ENCODE measurements around the gene NOL11. TPM values are rescaled to one million over a fixed set of nuclear protein-coding genes. Genes with fewer than 3 reads are reported as not detected.
A peak's percentile ranks its signal among the peaks of the same experiment; 100 is the strongest.

NOL11 gene
- total and polyA plus RNA-seq, 12 donors: 18.3 to 67.8 (median 33.1) TPM

DNA sequence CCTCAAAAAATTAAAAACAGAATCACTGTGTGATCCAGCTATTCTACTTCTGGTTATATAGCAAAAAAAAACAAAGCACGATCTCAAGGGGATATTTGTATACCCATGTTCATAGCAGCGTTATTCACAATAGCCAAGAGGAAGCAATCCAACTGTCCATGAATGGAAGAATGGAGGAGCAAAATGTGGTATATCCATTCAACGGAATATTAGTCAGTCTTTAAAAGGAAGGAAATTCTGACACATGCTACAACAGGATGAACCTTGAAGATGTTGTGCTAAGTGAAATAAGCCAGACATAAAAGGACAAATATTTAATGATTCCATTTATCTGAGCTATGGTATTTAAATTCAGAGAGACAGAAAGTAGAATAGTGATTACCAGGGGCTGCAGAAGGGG, 4.6 kb upstream of the NOL11 start:
- Histone ChIP-seq H3K4me3 (no peak overlapping the region), H3K27ac (no peak overlapping the region), H3K9me3 (replicated peaks in 1 of 3) (no peaks in the 10 kb centered on the region), H3K27me3 (no peaks in the 10 kb centered on the region), H3K4me1 (replicated peaks in 1 of 2) (peaks cover 7% of the 10 kb centered on the region in 2 donors), H3K36me3 (replicated peaks in 1 of 2) (no peaks in the 10 kb centered on the region)
- intact Hi-C loops (cut with DNase I): no loop called here
- TF ChIP-seq, protein P1, sequence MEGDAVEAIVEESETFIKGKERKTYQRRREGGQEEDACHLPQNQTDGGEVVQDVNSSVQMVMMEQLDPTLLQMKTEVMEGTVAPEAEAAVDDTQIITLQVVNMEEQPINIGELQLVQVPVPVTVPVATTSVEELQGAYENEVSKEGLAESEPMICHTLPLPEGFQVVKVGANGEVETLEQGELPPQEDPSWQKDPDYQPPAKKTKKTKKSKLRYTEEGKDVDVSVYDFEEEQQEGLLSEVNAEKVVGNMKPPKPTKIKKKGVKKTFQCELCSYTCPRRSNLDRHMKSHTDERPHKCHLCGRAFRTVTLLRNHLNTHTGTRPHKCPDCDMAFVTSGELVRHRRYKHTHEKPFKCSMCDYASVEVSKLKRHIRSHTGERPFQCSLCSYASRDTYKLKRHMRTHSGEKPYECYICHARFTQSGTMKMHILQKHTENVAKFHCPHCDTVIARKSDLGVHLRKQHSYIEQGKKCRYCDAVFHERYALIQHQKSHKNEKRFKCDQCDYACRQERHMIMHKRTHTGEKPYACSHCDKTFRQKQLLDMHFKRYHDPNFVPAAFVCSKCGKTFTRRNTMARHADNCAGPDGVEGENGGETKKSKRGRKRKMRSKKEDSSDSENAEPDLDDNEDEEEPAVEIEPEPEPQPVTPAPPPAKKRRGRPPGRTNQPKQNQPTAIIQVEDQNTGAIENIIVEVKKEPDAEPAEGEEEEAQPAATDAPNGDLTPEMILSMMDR (IDR thresholded peaks at IDR 0.05): no peak
- no peak for DNase-seq
- 86 to 94% (median 92%) methylated on average over 3 of the region's 3 CpGs for WGBS, 4 donors

DNA sequence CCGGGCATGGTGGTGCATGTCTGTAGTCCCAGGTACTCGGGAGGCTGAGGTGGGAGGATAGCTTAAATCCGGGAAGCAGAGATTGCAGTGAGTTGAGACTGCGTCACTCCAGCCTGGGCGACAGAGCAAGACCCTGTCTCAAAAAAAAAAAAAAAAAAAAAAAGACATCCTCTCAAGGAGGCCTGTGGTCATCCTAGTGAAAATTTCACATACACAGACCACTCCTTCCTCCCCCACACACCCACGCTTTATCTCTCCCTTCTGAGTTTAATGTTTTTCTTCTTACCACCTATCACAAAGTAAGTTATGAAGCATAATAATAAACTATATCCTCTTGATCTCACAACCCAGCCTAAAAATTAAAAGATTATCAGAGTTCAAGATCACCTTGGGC, 1.3 kb upstream of the NOL11 start:
- TF ChIP-seq POLR2A (IDR thresholded peaks at IDR 0.05): no peak
- TF ChIP-seq, protein P1 (IDR thresholded peaks at IDR 0.05): no peak
- Histone ChIP-seq H3K9me3 (replicated peaks in 1 of 3) (no peaks in the 10 kb centered on the region), H3K27me3 (no peaks in the 10 kb centered on the region), H3K27ac (no peak overlapping the region), H3K4me1 (replicated peaks in 1 of 2) (peaks cover 15 to 24% of the 10 kb centered on the region in 2 donors), H3K4me3 (no peak overlapping the region), H3K36me3 (replicated peaks in 1 of 2) (peaks cover 0 to 11% of the 10 kb centered on the region in 2 donors)
- intact Hi-C loops (cut with DNase I): no loop called here
- WGBS, 4 donors: 84 to 90% (median 88%) methylated on average over 6 of the region's 6 CpGs
- DNase-seq: no peak

DNA sequence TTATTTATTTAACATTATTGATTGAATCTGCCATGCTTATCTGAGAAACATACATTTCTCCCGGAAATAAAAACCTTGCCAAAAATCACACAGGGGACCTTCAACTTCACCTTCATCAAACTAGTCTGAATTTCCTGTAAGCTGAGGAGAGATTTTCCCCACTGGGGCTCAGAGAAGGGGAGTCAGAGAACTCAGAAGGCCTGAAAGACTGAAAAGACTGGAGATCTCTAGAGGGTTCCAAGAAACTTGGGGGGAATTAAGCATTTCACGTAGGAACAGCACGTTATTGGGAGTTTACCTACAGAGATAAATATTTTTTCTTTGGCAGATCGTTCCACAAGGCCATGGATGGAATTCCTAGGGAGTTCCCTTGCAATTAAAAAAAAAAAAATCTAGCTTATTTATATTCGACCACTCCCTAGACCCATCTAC, 528 bp upstream of the NOL11 start:
- intact Hi-C loops (cut with DNase I): no loop called here
- no peaks in the 10 kb centered on the region for H3K27me3 ChIP-seq
- peak overlapping the region in 2 of 4 donors; percentile 53 to 80 for H3K4me3 ChIP-seq
- peak overlapping the region in 4 of 5 donors; percentile 7 to 92 (median 80) for H3K27ac ChIP-seq
- peaks cover 0 to 19% of the 10 kb centered on the region in 2 donors for H3K36me3 ChIP-seq (replicated peaks in 1 of 2)
- whole genome bisulfite sequencing, 4 donors: 0 to 2% (median 1%) methylated on average over 5 of the region's 5 CpGs
- H3K9me3 ChIP-seq (replicated peaks in 1 of 3): no peaks in the 10 kb centered on the region
- TF ChIP-seq POLR2A (IDR thresholded peaks at IDR 0.05): no peak
- TF ChIP-seq, protein P1 (IDR thresholded peaks at IDR 0.05): no peak
- DNase-seq: no peak
- H3K4me1 ChIP-seq (replicated peaks in 1 of 2): peaks cover 15 to 24% of the 10 kb centered on the region in 2 donors

DNA sequence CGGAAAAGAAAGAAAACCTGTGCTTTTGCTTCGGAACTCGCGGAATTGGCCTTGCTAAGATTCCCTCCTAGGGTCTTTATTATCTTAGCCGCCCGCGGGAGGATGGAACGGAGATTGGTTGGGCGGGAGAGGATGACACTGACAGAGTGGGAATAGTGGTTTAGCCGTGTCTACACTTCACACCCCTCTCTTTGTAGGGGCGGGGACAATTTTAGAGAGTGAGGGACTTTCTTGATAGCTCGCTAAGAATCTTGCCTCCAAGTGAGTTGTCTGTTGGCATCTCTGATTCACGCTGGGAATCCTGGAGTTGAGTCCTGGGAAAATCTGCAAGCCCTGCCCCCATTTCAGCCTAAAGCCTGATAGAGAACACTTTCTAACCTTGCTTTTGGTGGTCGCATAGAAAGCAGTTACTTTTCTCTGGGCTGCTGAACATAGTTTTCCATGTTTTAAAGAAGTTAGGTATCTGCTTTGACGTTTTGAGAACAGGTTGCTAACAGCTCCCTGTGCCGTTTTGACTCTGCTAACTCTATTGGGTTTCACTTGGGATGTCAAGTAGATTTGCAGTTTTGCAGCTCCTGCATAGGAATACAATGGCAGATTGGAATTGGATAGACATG, 697 bp downstream of the NOL11 start:
- H3K27me3 ChIP-seq: no peaks in the 10 kb centered on the region
- peak overlapping the region; percentile 73 to 92 (median 86) for H3K27ac ChIP-seq
- intact Hi-C loops (cut with DNase I): no loop called here
- TF ChIP-seq POLR2A (IDR thresholded peaks at IDR 0.05): no peak
- TF ChIP-seq, protein P1 (IDR thresholded peaks at IDR 0.05): no peak
- WGBS, 4 donors: 0 to 2% (median 0%) methylated on average over 15 to 16 of the region's 16 CpGs
- peaks cover 15 to 24% of the 10 kb centered on the region in 2 donors for H3K4me1 ChIP-seq (replicated peaks in 1 of 2)
- DNase-seq: peak in 4 of 7 donors; percentile 18 to 29 (median 26)
- no peaks in the 10 kb centered on the region for H3K9me3 ChIP-seq (replicated peaks in 1 of 3)
- H3K4me3 ChIP-seq: peak overlapping the region; percentile 53 to 95 (median 76)
- peaks cover 0 to 28% of the 10 kb centered on the region in 2 donors for H3K36me3 ChIP-seq (replicated peaks in 1 of 2)
